Left ventricle myocardium inferior (tissue), 1 donor: ENCODE results near the gene ANGEL1. TPM values are rescaled to one million over a fixed set of nuclear protein-coding genes. Genes with fewer than 3 reads are reported as not detected.

Experiments used
- DNase-seq: peaks from one replicate; pipeline ENCODE4 v3.0.0-alpha.2; 2020
- H3K27ac ChIP-seq: fragments of 200-600 bp; replicated peaks from 2 replicates; pipeline ENCODE4 v1.8.0; 2021
- H3K27me3 ChIP-seq: fragments of 200-600 bp; 2 replicates; pipeline ENCODE4 v1.8.0; 2021; ENCODE audit warnings: low read depth
- H3K36me3 ChIP-seq: fragments of 200-600 bp; 2 replicates; pipeline ENCODE4 v1.8.0; 2021
- H3K4me1 ChIP-seq: fragments of 200-600 bp; 2 replicates; pipeline ENCODE4 v1.8.0; 2021
- H3K4me3 ChIP-seq: fragments of 200-600 bp; 2 replicates; pipeline ENCODE4 v1.8.0; 2021; ENCODE audit warnings: mild to moderate bottlenecking, moderate library complexity
- H3K9me3 ChIP-seq: fragments of 200-600 bp; replicated peaks from 2 replicates; pipeline ENCODE4 v1.8.0; 2021
- intact Hi-C: fragments of 100-400 bp; cut with micrococcal nuclease; formaldehyde crosslinking; loops from one replicate; pipeline ENCODE4 v1.11.0; 2022
- total RNA-seq: library from RNA; stranded (reverse); fragmentation: NEBNext Ultra II Directional; extraction: Animal tissue kit (Norgen Biotek cat#: 25700); gene quantifications from one replicate; pipeline ENCODE4 v1.2.1, GENCODE V29; 2021
- TF ChIP-seq, protein P1 (sequence below): fragments of 200-600 bp; IDR thresholded peaks from 2 replicates; pipeline ENCODE4 v1.8.0; 2021; ENCODE audit warnings: antibody characterized with exemption, mild to moderate bottlenecking, borderline replicate concordance
- donor health status: DM: no; HTN: yes; CAD: no; lungs with severe emphysema.

ANGEL1 gene
- total RNA-seq, 1 donor from 2014 or later, result 9.3 TPM

GRCh38 chr14:76829650-76830421 lies 17.2 kb upstream of the ANGEL1 start:
- TF ChIP-seq, protein P1, sequence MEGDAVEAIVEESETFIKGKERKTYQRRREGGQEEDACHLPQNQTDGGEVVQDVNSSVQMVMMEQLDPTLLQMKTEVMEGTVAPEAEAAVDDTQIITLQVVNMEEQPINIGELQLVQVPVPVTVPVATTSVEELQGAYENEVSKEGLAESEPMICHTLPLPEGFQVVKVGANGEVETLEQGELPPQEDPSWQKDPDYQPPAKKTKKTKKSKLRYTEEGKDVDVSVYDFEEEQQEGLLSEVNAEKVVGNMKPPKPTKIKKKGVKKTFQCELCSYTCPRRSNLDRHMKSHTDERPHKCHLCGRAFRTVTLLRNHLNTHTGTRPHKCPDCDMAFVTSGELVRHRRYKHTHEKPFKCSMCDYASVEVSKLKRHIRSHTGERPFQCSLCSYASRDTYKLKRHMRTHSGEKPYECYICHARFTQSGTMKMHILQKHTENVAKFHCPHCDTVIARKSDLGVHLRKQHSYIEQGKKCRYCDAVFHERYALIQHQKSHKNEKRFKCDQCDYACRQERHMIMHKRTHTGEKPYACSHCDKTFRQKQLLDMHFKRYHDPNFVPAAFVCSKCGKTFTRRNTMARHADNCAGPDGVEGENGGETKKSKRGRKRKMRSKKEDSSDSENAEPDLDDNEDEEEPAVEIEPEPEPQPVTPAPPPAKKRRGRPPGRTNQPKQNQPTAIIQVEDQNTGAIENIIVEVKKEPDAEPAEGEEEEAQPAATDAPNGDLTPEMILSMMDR, result no peak
- Histone ChIP-seq H3K36me3 (no peaks in the 10 kb centered on the region), H3K4me1 (peaks cover 37% of the 10 kb centered on the region), H3K9me3 (no peaks in the 10 kb centered on the region), H3K27me3 (no peaks in the 10 kb centered on the region), H3K27ac (peak overlapping the region; percentile 86), H3K4me3 (peak overlapping the region; percentile 9)
- DNase-seq, result peak; percentile 86
- intact Hi-C loops, result no loop called here

DNA sequence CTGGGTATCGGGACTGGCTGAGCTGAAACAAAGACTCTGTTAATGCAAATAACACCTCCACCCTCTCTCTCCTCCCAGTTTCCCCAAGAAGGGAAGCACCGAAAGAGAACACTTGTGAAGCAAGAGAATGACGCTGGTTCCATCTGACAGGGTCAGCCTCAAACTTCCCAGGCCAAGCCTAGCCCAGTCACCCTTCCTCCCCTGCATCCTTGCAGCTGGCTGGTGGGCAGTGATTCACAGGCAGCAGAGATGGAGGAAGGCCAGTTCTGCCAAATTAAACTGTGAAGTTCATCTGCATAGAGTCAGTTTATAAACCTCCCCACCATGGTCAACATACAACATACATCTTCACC lies 16.3 kb upstream of the ANGEL1 start:
- no peaks in the 10 kb centered on the region for H3K27me3 ChIP-seq
- intact Hi-C loops, result no loop called here
- H3K4me1 ChIP-seq, result peaks cover 37% of the 10 kb centered on the region
- H3K4me3 ChIP-seq, result peak overlapping the region; percentile 57
- no peaks in the 10 kb centered on the region for H3K36me3 ChIP-seq
- no peaks in the 10 kb centered on the region for H3K9me3 ChIP-seq
- TF ChIP-seq, protein P1, result no peak
- peak; percentile 33 for DNase-seq
- peak overlapping the region; percentile 86 for H3K27ac ChIP-seq

DNA sequence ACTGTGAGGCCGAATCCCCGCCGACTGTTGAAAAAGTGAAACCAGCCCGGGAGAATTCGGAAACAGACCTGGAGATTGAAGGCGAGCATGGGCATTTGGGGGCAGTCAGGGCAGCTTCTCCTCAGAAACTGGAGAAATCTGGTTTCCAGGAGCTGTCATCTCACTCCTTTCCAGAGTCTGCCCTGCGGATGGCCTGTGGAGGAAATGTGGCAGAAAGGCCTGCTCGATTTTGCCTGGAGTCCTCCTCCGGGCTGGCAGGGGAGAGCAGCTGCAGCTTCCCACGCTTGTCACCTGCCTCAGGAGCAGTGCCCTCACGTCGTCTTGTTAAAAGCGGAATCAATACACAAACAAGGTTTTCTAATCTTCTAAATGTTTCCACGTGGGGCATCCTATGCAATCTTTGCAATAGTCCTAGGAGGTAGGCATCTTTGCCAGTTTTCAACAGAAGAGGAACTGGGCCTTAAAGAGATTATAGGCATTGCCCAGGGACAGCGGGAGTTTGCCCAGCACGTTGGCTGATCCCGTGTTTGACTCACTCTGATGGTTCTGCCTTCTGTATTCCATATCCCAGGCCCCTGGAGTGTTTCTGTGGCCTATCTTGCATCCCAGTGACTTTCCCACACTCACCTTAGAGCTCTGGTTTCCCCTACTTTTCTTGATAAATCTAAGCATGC lies 15.8 kb upstream of the ANGEL1 start:
- Histone ChIP-seq H3K4me3 (peak overlapping the region; percentile 57), H3K4me1 (peaks cover 37% of the 10 kb centered on the region), H3K27ac (peak overlapping the region; percentile 86), H3K36me3 (no peaks in the 10 kb centered on the region), H3K9me3 (no peaks in the 10 kb centered on the region), H3K27me3 (no peaks in the 10 kb centered on the region)
- DNase-seq, result no peak
- TF ChIP-seq, protein P1, result no peak
- intact Hi-C loops, result no loop called here

- Histone ChIP-seq H3K9me3 (no peaks in the 10 kb centered on the region), H3K4me3 (peak overlapping the region; percentile 57), H3K27me3 (no peaks in the 10 kb centered on the region), H3K27ac (peak overlapping the region; percentile 86), H3K4me1 (peaks cover 37% of the 10 kb centered on the region), H3K36me3 (no peaks in the 10 kb centered on the region)
- peak; percentile 64 for DNase-seq
- intact Hi-C loops, result no loop called here
- TF ChIP-seq, protein P1, result no peak
These were observed 15.1 kb upstream of the ANGEL1 start for GRCh38 chr14:76827696-76828296.

- Histone ChIP-seq H3K27ac (no peak within 1 kb of the TSS), H3K27me3 (no peaks in the 10 kb centered on the region), H3K9me3 (no peaks in the 10 kb centered on the region), H3K36me3 (no peaks in the 10 kb centered on the region), H3K4me3 (no peak within 1 kb of the TSS), H3K4me1 (peaks cover 37% of the 10 kb centered on the region)
- no peak for DNase-seq
- intact Hi-C loops, result no loop called here
- TF ChIP-seq, protein P1, result no peak
These were observed 13.4 kb upstream of the ANGEL1 start, which contains the start of gene LRRC74A for GRCh38 chr14:76826122-76826521. TSS of gene LRRC74A (plus strand) at chr14:76826408. CDS start at chr14:76826698, 290 bp downstream.
